SK-MEL-5 (cell line): ENCODE results near the gene SHOC2. TPM values are rescaled to one million over a fixed set of nuclear protein-coding genes. Genes with fewer than 3 reads are reported as not detected.

ENCODE experiments used
- small RNA-seq, 2 experiments: library from RNA; depleted of rRNA; stranded (forward); fragments of <200 nt; gene quantifications; one replicate each; pipeline ENCODE3, GENCODE V24; 2014
- total RNA-seq: library from RNA; depleted of rRNA; stranded (reverse); fragments of >200 nt; shearing (Covaris generic); gene quantifications from 2 replicates; pipeline ENCODE4 v1.2.3, GENCODE V29; 2014; rRNA removed

SHOC2 gene
- total RNA-seq, 1 experiment from 2014 or later, result 17.5 TPM

Small RNAs within 50 kb of the gene (small RNA-seq; reads per million reads assigned to genes)
- 0 to 2.3 reads per million in 2 experiments for gene MIR548E

Other genes with a start within 250 kb of the SHOC2 start
- 22.3 and 29.3 TPM in 2 replicates for gene PDCD4, start 47.7 kb upstream of the SHOC2 start, total RNA-seq
- 23.5 and 34.9 TPM in 2 replicates for gene BBIP1, start 424 bp upstream of the SHOC2 start, total RNA-seq
- 0.24 and 0.53 TPM in 2 replicates for gene ADRA2A, start 157.4 kb downstream of the SHOC2 start, total RNA-seq